ENCODE measurements around the gene AKT1S1. TPM values are rescaled to one million over a fixed set of nuclear protein-coding genes. Genes with fewer than 3 reads are reported as not detected.

AKT1S1 gene
- total and polyA plus RNA-seq, 8 donors, result 24.7 to 42.9 (median 32.8) TPM

GRCh38 chr19:49887665-49888509, 10.7 kb upstream of the AKT1S1 start:
- intact Hi-C loops (cut with DNase I), result no loop called here
- H3K36me3 ChIP-seq, result peaks cover 0 to 53% of the 10 kb centered on the region in 2 donors
- no peak for TF ChIP-seq CTCF (IDR thresholded peaks at IDR 0.05)
- no peaks in the 10 kb centered on the region for H3K9me3 ChIP-seq
- peaks cover 0 to 12% of the 10 kb centered on the region in 2 donors for H3K27me3 ChIP-seq
- DNase-seq, result no peak
- no peak for ATAC-seq
- no peak overlapping the region for H3K27ac ChIP-seq
- H3K4me1 ChIP-seq, result peaks cover 0 to 12% of the 10 kb centered on the region in 2 donors
- H3K4me3 ChIP-seq, result no peak overlapping the region

- DNase-seq (no peak), ATAC-seq (no peak)
- Histone ChIP-seq H3K36me3 (peaks cover 0 to 61% of the 10 kb centered on the region in 2 donors), H3K27me3 (peaks cover 0 to 12% of the 10 kb centered on the region in 2 donors), H3K27ac (no peak overlapping the region), H3K9me3 (no peaks in the 10 kb centered on the region), H3K4me1 (peaks cover 0 to 12% of the 10 kb centered on the region in 2 donors), H3K4me3 (no peak overlapping the region)
- no peak for TF ChIP-seq CTCF (IDR thresholded peaks at IDR 0.05)
- intact Hi-C loops (cut with DNase I), result no loop called here
Measured at GRCh38 chr19:49887037-49887664, 10.0 kb upstream of the AKT1S1 start.

GRCh38 chr19:49884760-49885159, 7.6 kb upstream of the AKT1S1 start:
- no peaks in the 10 kb centered on the region for H3K9me3 ChIP-seq
- DNase-seq, result no peak
- no peak for ATAC-seq
- H3K27ac ChIP-seq, result no peak overlapping the region
- no peaks in the 10 kb centered on the region for H3K27me3 ChIP-seq
- H3K36me3 ChIP-seq, result peaks cover 0 to 85% of the 10 kb centered on the region in 2 donors
- intact Hi-C loops (cut with DNase I), result no loop called here
- H3K4me1 ChIP-seq, result peaks cover 0 to 3% of the 10 kb centered on the region in 2 donors
- no peak overlapping the region for H3K4me3 ChIP-seq
- no peak for TF ChIP-seq CTCF (IDR thresholded peaks at IDR 0.05)

DNA sequence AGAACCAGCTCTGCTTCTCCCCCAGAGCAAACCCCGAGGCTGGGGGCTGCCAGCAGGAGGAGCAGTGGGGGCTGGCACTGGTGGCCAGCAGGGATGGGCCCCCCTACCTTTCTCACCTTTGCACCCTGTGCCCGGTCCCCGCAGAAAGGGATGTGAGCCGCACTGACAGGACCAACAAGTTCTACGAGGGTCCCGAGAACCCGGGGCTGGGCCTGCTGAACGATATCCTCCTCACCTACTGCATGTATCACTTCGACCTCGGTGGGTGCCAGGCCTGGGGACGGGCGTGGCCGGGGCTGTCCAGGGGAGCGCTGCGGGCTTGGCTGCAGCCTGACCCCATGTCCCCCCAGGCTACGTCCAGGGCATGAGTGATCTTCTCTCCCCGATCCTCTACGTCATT, 7.0 kb upstream of the AKT1S1 start:
- Histone ChIP-seq H3K4me3 (no peak overlapping the region), H3K27me3 (no peaks in the 10 kb centered on the region), H3K4me1 (peaks cover 0 to 10% of the 10 kb centered on the region in 2 donors), H3K36me3 (peaks cover 0 to 91% of the 10 kb centered on the region in 2 donors), H3K9me3 (no peaks in the 10 kb centered on the region), H3K27ac (no peak overlapping the region)
- no peak for TF ChIP-seq CTCF (IDR thresholded peaks at IDR 0.05)
- intact Hi-C loops (cut with DNase I), result no loop called here
- DNase-seq (peak in 1 of 4 donors; percentile 73), ATAC-seq (no peak)

GRCh38 chr19:49883094-49883493, 5.9 kb upstream of the AKT1S1 start:
- peaks cover 0 to 88% of the 10 kb centered on the region in 2 donors for H3K36me3 ChIP-seq
- intact Hi-C loops (cut with DNase I), result no loop called here

More at GRCh38 chr19:49883094-49883493, 5.9 kb upstream of the AKT1S1 start:
- Histone ChIP-seq H3K4me3 (no peak overlapping the region), H3K27ac (no peak overlapping the region), H3K27me3 (no peaks in the 10 kb centered on the region), H3K4me1 (peaks cover 0 to 20% of the 10 kb centered on the region in 2 donors), H3K9me3 (no peaks in the 10 kb centered on the region)
- no peak for DNase-seq
- no peak for TF ChIP-seq CTCF (IDR thresholded peaks at IDR 0.05)
- no peak for ATAC-seq

All from left lung (tissue), 10 donors.